Calu3 (cell line): ENCODE results near the gene UBE2G1. TPM values are rescaled to one million over a fixed set of nuclear protein-coding genes. Genes with fewer than 3 reads are reported as not detected.

Experiments used
- BruUV-seq: library from RNA; stranded (reverse); fragments of 400-500 nt; replicated peaks from 2 replicates; lab custom pipeline; 2021; lab: Mats Ljungman, UMichigan
- CTCF ChIA-PET: fragments of 300-600 bp; sonication (Branson Sonifier 250); formaldehyde crosslinking; loops from one replicate; lab custom pipeline; 2022; ENCODE audit warnings: antibody characterized with exemption; lab: Charles Lee
- DNase-seq: peaks from one replicate; pipeline ENCODE4 v3.0.0; 2022
- H3K27ac Mint-ChIP-seq: one replicate; pipeline ENCODE4 v1.8.0; 2022; ENCODE audit warnings: mixed read lengths; ENCODE audit not compliant: unreplicated experiment
- H3K27me3 Mint-ChIP-seq: one replicate; pipeline ENCODE4 v1.8.0; 2022; ENCODE audit warnings: mixed read lengths; ENCODE audit not compliant: unreplicated experiment
- H3K36me3 Mint-ChIP-seq: one replicate; pipeline ENCODE4 v1.8.0; 2022; ENCODE audit warnings: mild to moderate bottlenecking, moderate library complexity, mixed read lengths; ENCODE audit not compliant: insufficient read depth, unreplicated experiment
- H3K4me1 Mint-ChIP-seq: one replicate; pipeline ENCODE4 v1.8.0; 2022; ENCODE audit warnings: mild to moderate bottlenecking, low read depth, mixed read lengths; ENCODE audit not compliant: unreplicated experiment
- H3K4me3 Mint-ChIP-seq: one replicate; pipeline ENCODE4 v1.8.0; 2022; ENCODE audit warnings: mild to moderate bottlenecking, low read depth, moderate library complexity, mixed read lengths; ENCODE audit not compliant: unreplicated experiment
- H3K9me3 Mint-ChIP-seq: one replicate; pipeline ENCODE4 v1.8.0; 2022; ENCODE audit warnings: low read depth, mixed read lengths; ENCODE audit not compliant: unreplicated experiment
- intact Hi-C: fragments of 100-400 bp; cut with micrococcal nuclease; formaldehyde crosslinking; loops from one replicate; pipeline ENCODE4 v1.10.0; 2022; ENCODE audit not compliant: unreplicated experiment
- total RNA-seq: library from RNA; stranded (reverse); gene quantifications from 2 replicates; pipeline ENCODE4 v1.2.3, GENCODE V29; 2022
- TF ChIP-seq, protein P1 (sequence below): fragments of 200-600 bp; IDR thresholded peaks from one replicate; pipeline ENCODE4 v1.8.0; 2022; ENCODE audit warnings: antibody characterized with exemption; ENCODE audit not compliant: unreplicated experiment

UBE2G1 gene
- total RNA-seq, 1 experiment from 2014 or later, result 52.0 TPM

DNA sequence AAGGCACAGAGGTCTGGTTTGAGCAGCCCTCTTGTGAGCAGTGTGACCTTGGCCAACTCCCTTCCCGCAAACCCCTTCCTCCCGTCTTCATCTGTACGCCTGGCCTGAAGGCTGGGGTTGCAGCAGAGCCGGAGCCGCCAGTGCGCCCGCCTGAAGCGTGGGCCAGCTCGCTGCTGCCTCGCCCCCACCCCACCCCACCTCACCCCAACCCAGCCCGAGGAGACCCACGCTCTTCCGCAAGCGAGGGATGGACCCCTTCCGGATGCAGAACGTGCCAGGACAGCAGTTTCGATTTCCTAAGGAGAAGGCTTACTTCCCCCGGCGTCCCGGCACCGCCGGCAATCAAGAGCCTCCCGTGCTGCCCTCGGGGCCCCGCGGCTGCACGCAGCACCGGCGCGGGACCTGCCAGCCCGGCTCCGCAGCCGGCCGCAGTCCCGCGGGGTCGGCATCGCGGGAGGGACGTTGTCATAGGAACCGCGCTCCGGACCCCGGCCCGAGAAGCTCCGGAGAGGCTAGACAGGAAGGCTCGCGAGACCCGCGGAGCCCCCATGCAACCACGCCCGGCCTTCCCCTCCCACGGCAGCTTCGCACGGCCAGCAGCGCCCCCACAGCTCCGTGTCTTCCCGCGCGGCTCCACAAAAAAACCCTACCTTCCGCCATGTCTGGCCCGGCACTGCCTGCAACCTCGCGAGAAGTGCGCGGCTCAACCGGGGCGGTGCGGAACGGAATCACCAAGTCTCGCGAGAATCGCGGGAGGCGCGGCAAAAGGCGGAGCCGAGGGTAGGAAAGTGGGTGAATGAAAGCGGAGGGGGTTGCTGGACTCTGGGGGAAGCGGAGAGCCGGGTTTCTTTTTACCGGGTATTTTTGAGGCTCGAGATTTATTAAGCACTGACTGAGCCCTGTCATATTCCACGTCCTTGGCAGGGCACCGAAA is 102.9 kb downstream of the UBE2G1 start, which contains the start of gene ANKFY1:
Gene ANKFY1, minus strand, starts transcription at position 698 of the 934 bp plus-strand sequence. Its CDS starts 38 bp downstream, at position 660.
- H3K36me3 Mint-ChIP-seq, result peaks cover 26% of the 10 kb centered on the region
- peak; percentile 94 for DNase-seq

DNA sequence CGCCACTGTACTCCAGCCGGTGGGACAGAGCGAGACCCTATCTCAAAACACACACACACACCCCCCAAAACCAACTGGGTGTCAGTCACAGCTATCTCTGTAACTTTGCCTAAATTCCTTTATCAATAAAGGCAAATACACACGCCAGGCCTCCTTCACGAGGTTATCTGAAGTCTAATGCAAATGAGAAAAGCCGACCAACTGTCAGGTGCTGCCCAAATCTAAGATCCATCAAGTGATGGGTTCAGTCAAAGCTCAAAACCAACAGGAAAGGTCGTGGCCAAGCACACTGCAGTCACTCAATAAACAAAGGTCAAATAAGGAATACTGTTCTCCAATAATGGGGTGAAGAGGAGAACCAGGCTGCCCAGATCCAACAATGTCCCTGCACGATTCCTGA is 103.8 kb downstream of the UBE2G1 start:
- H3K4me1 Mint-ChIP-seq, result peaks cover 23% of the 10 kb centered on the region
- no peak for DNase-seq
- CTCF ChIA-PET, result interaction anchor here (0.6 to 0.7 kb wide), 2 partner anchors 24 to 128 kb away, joined by 3 read pairs; no protein-coding TSS in a partner anchor
- TF ChIP-seq, protein P1, sequence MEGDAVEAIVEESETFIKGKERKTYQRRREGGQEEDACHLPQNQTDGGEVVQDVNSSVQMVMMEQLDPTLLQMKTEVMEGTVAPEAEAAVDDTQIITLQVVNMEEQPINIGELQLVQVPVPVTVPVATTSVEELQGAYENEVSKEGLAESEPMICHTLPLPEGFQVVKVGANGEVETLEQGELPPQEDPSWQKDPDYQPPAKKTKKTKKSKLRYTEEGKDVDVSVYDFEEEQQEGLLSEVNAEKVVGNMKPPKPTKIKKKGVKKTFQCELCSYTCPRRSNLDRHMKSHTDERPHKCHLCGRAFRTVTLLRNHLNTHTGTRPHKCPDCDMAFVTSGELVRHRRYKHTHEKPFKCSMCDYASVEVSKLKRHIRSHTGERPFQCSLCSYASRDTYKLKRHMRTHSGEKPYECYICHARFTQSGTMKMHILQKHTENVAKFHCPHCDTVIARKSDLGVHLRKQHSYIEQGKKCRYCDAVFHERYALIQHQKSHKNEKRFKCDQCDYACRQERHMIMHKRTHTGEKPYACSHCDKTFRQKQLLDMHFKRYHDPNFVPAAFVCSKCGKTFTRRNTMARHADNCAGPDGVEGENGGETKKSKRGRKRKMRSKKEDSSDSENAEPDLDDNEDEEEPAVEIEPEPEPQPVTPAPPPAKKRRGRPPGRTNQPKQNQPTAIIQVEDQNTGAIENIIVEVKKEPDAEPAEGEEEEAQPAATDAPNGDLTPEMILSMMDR, result no peak
- H3K4me3 Mint-ChIP-seq, result peak overlapping the region; percentile 85
- intact Hi-C loops, result no loop called here
- no TSS peak for BruUV-seq
- H3K27ac Mint-ChIP-seq, result peak overlapping the region; percentile 70
- H3K36me3 Mint-ChIP-seq, result peaks cover 26% of the 10 kb centered on the region
- no peaks in the 10 kb centered on the region for H3K27me3 Mint-ChIP-seq
- peaks cover 4% of the 10 kb centered on the region for H3K9me3 Mint-ChIP-seq

More for the DNA sequence above, 102.9 kb downstream of the UBE2G1 start, which contains the start of gene ANKFY1:
- CTCF ChIA-PET, result interaction anchor here (0.6 kb wide), 1 partner anchor 128 kb away, joined by 3 read pairs; no protein-coding TSS in a partner anchor
- intact Hi-C loops, result no loop called here
- H3K27me3 Mint-ChIP-seq, result no peaks in the 10 kb centered on the region
- peak within 1 kb of the TSS; percentile 85 for H3K4me3 Mint-ChIP-seq
- TF ChIP-seq, protein P1, result no peak
- peak within 1 kb of the TSS; percentile 88 for H3K27ac Mint-ChIP-seq
- H3K9me3 Mint-ChIP-seq, result peaks cover 4% of the 10 kb centered on the region
- no TSS peak for BruUV-seq
- H3K4me1 Mint-ChIP-seq, result peaks cover 23% of the 10 kb centered on the region

DNA sequence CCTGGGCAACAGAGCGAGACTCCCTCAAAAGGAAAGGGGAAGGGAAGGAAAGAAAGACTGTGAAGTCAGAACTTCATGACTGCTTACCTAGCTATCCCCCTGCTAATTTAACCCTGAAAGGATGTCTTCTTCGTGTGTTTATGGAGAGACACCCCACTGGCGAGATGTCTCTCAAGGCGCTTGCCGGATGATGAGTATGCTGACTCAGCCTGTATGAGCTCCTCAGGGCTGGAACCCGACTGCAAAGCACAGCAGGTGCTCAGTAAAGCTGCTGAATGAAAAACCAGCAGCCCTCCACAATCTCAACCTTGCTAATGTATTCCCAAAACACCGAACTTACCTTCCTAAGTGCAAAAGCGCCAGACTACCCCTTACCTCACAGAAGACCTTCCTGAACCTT is 105.0 kb downstream of the UBE2G1 start:
- Mint-ChIP-seq H3K27ac (no peak overlapping the region), H3K36me3 (peaks cover 26% of the 10 kb centered on the region), H3K4me3 (no peak overlapping the region), H3K4me1 (peaks cover 31% of the 10 kb centered on the region), H3K9me3 (peaks cover 6% of the 10 kb centered on the region), H3K27me3 (no peaks in the 10 kb centered on the region)
- TF ChIP-seq, protein P1, result no peak
- no peak for DNase-seq
- TSS peak; percentile 7 for BruUV-seq
- intact Hi-C loops, result no loop called here
- CTCF ChIA-PET, result no interaction called here

DNA sequence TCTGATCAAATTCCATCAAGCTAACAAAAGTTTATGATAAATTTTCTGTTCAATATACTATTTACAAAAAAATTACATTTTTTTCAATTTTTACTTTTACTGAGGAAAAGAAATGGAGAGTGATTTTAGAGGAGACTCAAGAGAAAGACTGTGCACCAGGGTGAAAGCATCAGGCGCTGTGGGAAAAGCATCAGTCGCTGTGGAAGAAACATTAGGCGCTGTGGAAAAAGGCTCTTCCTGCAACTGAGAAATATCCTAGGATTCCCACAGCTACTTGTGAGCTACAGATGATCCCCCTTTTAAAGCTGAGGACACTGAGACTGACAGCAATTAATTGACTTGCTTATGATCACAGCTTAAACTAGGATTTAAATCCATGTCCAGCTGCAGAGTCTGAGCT is 107.6 kb downstream of the UBE2G1 start:
- CTCF ChIA-PET, result no interaction called here
- DNase-seq, result no peak
- H3K36me3 Mint-ChIP-seq, result peaks cover 20% of the 10 kb centered on the region
- intact Hi-C loops, result no loop called here
- peaks cover 6% of the 10 kb centered on the region for H3K9me3 Mint-ChIP-seq
- no peaks in the 10 kb centered on the region for H3K27me3 Mint-ChIP-seq
- H3K4me3 Mint-ChIP-seq, result no peak overlapping the region
- TF ChIP-seq, protein P1, result no peak
- peaks cover 18% of the 10 kb centered on the region for H3K4me1 Mint-ChIP-seq
- BruUV-seq, result no TSS peak
- no peak overlapping the region for H3K27ac Mint-ChIP-seq
